ENCODE measurements around the gene FAU.

Gene FAU

DNA sequence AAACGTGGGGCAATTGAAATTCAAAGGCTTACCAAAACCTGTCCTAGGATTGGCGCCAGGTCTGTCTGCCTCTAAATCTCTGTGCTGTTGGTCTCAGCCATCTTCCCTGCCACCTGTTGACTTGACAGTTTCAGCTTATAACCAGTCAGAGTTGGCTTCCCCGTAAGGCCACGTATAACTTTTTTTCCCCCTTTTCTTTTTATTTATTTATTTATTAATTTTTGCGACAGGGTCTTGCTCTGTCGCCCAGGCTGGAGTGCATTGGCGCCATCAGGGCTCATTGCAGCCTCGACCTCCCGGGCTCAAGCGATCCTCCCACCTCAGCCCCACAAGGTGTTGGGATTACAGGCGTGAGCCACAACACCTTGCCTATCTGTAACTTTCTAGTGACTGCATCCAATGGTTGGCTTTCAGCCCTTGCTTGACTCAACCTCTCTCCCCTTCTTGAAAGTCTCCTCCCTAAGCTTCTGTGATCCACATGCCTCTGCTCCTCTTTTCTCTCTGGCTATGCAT, 13.8 kb upstream of the FAU start:
- TF ChIP-seq, protein P1, sequence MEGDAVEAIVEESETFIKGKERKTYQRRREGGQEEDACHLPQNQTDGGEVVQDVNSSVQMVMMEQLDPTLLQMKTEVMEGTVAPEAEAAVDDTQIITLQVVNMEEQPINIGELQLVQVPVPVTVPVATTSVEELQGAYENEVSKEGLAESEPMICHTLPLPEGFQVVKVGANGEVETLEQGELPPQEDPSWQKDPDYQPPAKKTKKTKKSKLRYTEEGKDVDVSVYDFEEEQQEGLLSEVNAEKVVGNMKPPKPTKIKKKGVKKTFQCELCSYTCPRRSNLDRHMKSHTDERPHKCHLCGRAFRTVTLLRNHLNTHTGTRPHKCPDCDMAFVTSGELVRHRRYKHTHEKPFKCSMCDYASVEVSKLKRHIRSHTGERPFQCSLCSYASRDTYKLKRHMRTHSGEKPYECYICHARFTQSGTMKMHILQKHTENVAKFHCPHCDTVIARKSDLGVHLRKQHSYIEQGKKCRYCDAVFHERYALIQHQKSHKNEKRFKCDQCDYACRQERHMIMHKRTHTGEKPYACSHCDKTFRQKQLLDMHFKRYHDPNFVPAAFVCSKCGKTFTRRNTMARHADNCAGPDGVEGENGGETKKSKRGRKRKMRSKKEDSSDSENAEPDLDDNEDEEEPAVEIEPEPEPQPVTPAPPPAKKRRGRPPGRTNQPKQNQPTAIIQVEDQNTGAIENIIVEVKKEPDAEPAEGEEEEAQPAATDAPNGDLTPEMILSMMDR (IDR thresholded peaks at IDR 0.05; ENCODE audit: low read length, missing control alignments), result no peak
- no peak for DNase-seq (ENCODE audit: low read depth)

DNA sequence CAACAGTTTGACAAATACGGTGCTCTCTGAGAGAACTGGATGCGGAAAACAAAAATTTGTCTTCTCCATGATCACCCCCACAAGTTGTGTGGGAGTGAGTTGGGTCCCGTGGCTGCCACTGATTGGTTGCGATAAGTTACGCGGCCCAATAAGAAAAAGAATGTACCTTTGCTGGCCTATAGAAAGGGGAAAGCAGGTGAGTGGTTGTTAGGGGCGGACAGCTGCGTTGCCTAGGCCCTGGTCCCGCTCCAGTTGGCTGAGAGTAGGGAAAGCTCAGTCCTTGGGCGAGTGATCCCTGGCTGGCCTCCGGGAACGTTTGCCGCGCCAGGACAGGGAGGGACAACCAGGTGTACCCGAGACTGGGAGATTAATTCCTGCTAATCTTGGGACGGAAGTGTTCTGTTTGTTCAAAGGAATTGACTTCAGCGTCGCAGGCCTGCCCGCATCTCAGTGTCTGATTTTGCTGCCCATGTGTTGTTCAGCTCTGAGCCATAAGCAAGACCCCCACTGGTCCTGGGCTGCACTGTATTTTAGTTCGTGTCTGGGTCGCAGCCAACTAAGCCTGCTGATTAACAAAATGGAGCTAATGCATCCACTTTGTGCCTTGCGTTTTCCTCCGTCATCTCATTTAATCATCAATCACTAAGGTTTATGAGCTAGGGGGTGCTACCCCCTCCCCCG, 13.2 kb upstream of the FAU start:
- peak; percentile 97 for DNase-seq (ENCODE audit: low read depth)
- peak overlapping the region; percentile 94 for H3K4me3 ChIP-seq (replicated peaks; ENCODE audit: low read depth, low read length)
- TF ChIP-seq, protein P1 (IDR thresholded peaks at IDR 0.05; ENCODE audit: low read length, missing control alignments), result no peak

More for the DNA sequence above, 13.8 kb upstream of the FAU start:
- peak overlapping the region; percentile 94 for H3K4me3 ChIP-seq (replicated peaks; ENCODE audit: low read depth, low read length)

DNA sequence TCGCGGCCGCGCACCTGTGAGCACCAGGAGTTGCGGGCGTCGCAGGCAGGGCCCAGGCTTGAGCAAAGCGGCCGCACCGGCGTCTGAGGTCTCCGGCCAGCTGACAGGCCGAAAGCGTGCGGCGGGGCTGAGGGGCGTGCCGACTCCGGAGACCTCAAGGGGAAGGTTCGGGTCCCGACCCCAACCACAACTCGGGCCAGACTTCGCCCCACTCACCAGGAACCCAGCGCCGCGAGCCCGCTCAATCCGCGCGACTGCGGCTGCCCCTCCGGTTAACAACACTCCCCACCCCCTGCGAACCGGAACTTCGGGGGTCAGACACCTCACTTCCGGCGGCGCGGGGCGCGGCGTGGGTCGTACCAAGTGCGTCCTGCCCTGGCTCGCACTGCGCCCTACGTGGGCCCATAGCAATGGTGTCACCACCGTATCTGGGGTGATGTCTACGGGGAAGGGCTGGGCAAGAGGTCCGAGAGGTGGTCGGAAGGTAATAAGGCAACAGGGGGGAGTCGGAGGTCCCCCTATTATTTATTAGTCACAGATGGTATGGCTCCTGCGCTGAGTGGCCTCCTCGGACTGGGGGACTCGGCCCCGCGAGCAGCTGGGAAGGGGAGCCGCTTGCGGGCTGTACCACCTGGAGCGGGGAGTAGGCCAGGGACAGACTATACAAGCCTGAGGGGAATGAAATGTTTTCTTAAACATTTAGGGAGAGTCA, 12.5 kb upstream of the FAU start, which contains the start of gene SYVN1:
Gene SYVN1, minus strand, starts transcription at position 280 of the 712 bp plus-strand sequence. CDS start 918 bp downstream, outside the sequence.
- TF ChIP-seq, protein P1 (IDR thresholded peaks at IDR 0.05; ENCODE audit: low read length, missing control alignments), result no peak
- peak; percentile 86 for DNase-seq (ENCODE audit: low read depth)
- peak within 1 kb of the TSS; percentile 94 for H3K4me3 ChIP-seq (replicated peaks; ENCODE audit: low read depth, low read length)

DNA sequence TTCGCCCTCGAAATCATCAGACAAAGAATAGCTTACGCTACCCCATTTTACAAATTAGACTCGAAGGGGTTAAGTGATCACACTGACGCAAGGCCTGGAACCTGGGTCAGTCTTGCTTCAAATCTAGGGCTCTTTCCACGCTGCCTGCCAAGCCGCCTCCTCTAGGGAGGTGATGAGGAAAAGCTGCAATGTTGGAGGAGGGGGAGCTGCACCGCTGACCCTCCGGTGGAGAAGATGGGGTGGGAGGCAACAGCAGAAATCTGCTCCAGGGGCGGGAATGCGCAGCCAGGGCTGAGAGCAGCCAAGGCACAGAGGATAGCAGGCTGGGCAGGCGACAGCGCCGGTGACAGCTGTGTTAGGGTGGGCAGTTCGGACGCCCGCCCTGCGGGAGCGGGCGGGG, 11.8 kb upstream of the FAU start:
- peak overlapping the region; percentile 94 for H3K4me3 ChIP-seq (replicated peaks; ENCODE audit: low read depth, low read length)
- peak; percentile 39 for DNase-seq (ENCODE audit: low read depth)
- TF ChIP-seq, protein P1 (IDR thresholded peaks at IDR 0.05; ENCODE audit: low read length, missing control alignments), result no peak

DNA sequence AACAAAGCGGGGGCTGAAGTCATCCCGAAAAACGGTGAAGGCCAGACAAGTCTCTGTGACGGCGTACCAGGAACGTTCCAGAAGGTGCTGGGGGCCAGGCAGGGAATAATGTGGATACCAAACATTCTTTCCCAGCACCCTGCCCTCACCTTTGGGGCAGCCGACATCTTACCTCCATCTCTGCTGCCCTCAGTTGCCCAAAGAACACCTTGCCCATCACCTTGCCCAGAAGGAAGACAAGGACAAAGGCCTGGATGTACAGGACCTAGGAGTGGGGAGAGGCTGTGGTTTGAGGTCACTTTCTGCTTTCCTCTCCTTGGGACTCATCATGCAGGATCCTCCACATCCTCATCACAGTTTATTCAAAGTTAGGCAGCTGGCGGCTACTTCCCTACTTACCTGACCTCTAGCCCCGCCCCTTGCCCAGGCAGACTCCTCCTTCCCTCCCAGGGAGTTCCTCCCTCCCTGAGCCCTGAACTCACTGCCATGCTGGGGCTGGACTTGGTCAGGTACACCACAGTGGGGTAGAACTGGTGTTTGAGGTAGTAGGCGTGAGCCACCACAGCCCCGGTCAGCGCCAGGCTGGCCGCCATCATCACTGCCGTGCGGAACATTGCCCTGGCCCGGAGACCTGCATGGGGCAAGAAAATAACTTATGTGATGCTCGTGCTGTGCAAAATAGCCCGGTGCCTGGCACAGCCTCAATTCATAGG, 11.2 kb upstream of the FAU start:
- peak overlapping the region; percentile 94 for H3K4me3 ChIP-seq (replicated peaks; ENCODE audit: low read depth, low read length)
- DNase-seq (ENCODE audit: low read depth), result no peak
- TF ChIP-seq, protein P1 (IDR thresholded peaks at IDR 0.05; ENCODE audit: low read length, missing control alignments), result no peak

DNA sequence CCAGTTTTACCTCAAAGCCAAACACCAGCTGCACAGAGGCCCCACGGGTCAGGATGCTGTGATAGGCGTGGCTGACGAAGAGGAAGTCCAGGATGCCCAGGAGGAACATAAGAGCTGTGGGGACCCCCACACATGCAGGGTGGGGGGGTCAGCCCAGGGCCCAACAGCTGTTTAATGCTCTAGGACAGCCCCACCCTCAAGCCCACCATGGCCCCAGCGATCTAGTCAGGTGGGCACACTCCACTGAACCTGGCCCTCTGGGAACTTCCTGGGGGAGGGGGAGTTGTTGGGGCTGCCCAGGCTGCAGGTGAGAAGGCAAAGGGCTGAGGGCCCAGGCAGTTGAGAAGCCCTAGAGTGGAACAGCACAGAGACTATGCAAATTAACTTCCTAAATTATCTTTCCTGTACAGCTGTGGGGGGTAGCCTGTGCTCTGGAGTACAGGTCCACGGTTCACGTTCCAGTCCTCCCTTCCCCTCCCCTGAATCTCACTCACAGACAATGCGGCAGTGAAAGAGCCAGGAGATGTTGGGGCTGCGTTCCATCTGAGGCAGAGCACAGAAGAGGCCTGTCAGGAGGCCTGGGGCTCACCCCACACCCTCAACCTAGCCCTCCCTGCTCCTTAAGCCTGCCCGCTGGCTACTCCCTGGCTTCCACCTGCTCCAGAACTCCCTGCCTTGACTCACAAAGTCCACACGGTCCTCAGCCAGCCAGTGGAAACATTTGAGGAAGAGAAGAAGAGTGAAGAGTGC, 10.5 kb upstream of the FAU start:
- TF ChIP-seq, protein P1 (IDR thresholded peaks at IDR 0.05; ENCODE audit: low read length, missing control alignments), result no peak
- peak overlapping the region; percentile 94 for H3K4me3 ChIP-seq (replicated peaks; ENCODE audit: low read depth, low read length)
- DNase-seq (ENCODE audit: low read depth), result no peak

Data from fibroblast of pulmonary artery (primary cell).